ENCODE measurements around the gene SLX4IP.

Gene SLX4IP

DNA sequence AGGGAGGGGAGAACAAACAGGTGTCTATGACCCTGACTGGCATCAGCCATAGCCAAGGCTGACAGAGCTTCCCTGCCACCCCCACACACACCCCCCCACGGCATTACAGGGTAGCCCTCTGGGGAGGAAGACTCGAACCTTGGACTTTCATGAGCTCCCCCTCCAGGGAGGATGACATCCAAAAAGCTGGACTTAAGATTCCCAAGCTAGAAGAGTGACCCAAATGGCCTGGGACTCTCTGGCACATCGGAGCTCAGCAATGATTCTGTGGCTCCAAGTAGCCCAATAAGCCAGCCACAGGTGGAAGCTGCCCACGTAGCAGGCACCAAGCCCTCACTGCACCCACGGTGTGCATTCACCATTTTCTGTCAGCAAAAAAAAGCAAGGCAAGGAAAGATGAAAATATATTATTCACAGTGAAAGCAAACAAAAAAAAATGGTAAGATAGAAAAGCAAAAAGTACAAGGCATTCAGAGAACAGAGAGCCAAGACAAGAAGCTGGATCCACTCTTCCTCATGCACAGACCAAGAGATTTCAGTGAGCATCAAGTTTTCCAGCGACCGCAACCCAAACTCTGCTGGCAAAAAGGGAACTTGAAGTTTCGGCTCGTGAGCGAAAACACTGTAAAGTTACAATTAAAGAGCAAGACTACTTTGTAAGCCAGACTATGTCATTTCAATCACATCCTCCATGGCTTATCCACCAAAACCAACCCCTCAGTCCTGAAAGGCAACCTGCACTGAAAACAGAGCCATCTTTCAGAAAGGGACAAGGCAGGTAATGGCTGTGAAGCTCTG, 227.8 kb downstream of the SLX4IP start:
- no peak for FAIRE-seq
- TF ChIP-seq POLR2A (IDR thresholded peaks at IDR 0.05; ENCODE audit: low read depth, low read length): no peak
- DNase-seq (ENCODE audit: insufficient read length, low spot score): no peak

DNA sequence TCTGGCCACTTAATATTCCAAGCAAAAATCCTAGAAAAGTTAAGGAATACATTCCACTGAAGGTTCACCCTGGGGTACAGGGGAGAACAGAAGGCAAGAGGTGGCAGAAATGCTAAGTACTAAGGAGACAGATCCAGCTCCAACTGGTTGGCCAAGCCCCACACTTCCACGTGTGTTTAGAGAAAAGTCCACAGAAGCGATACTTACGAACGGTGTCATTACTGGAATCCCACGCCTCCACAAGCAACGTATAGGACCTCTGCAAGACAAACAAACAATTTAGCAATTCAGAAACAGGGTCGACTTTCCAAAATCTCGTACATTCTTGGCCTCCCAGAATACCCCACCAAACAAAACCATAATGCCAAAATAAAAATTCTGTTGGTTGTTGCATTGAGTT, 228.7 kb downstream of the SLX4IP start:
- FAIRE-seq (no peak), DNase-seq (ENCODE audit: insufficient read length, low spot score) (no peak)
- no peak for TF ChIP-seq POLR2A (IDR thresholded peaks at IDR 0.05; ENCODE audit: low read depth, low read length)

DNA sequence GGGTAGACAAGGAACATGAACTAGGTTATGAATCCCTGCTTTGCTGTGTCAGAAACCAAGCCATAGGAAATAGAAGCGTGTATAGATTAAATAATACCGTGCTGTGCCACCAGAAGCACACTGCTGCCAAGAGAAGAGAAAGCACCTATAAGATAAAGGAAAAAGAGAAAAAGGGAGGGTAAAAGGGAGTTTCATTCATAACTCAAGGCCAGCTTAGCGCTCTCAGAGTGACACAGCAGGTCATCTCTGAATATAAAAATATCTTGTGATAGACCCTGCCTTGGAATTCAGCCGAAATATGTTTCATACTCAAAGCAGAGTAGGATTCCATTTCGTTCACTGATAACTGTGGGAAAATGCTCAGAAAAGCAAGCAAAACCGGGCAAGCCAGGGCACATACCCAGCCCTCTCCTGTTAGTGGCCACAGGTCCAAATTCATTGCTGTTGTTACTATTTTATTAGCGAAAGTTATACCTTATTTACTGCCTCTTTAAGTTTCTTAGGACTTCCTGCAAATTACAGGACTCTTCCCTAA, 230.0 kb downstream of the SLX4IP start:
- FAIRE-seq: no peak
- no peak for TF ChIP-seq POLR2A (IDR thresholded peaks at IDR 0.05; ENCODE audit: low read depth, low read length)
- no peak for DNase-seq (ENCODE audit: insufficient read length, low spot score)

DNA sequence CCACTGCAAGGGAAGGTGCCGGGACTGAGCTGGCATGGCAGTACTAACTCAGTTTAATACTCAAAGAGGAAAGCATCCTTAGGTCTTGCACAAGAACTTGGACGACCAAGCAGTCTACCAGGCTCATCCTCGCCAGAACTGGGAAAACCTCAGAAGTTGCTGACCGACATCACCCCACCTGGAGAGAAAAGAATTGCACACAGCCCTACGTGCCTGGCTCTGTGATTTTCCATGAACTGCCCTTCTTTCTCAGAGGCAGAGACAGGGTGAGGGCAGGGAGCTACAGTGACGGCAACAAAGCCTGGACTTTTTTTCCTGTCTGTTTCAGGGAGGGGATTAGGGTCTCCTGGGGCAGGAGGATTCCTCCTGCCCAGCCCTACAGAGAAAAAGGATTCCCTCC, 230.7 kb downstream of the SLX4IP start:
- DNase-seq (ENCODE audit: insufficient read length, low spot score) (no peak), FAIRE-seq (no peak)
- no peak for TF ChIP-seq POLR2A (IDR thresholded peaks at IDR 0.05; ENCODE audit: low read depth, low read length)

DNA sequence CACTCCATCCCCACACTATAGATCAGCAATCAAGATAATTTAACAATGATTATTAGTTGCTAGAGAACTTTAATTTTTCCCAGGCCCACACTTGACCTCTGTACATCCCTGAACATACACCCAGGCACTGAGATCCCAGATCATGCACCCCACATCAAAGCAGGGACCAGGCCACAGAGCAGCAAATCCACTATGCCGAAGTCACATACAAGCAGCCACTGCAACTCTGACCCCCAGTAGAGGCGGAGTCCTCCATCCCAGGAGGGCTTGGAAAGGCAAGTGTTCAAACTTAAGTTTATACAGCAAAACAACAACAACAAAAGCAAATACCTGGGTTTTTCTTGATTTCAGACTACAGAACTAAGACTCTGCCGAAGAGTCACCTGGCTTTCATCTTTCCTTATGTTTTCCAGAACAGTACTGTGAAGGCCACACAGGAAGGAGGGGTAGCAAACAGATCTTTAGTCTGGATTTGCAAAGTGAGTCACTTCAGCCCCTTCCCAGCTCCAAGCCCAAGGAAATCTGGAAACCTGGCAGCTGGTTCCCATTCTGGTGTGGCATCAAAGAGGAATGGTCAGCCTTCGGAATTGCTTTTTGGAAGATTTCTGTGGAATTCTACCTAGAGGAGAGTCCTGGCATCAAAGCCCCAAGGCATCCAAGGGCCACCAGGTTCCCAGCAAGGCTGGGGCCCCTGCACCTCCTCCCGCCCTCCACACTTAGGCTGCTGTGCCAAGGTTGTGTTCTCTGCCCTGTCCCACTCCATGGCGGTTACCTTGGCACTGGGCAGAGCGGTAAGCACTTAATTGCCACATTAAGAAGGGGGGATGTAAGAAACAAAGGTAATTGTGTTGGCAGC, 231.3 kb downstream of the SLX4IP start:
- DNase-seq (ENCODE audit: insufficient read length, low spot score) (no peak), FAIRE-seq (no peak)
- TF ChIP-seq POLR2A (IDR thresholded peaks at IDR 0.05; ENCODE audit: low read depth, low read length): no peak

DNA sequence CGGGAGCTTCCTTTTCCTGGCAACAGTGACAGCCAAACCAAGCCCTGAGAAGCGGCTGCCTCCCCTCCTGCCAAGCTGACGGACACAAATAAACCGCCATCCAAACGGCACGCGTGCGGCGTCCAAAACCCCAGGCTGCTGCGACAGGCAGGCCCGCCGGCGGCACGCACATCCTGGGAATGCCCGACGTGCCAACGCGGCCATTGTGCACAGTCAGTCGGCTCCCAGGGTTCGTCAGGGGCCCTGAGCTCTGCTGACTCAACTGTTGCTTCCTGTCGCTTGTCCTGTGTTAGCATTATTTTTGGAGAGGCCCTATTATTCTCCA, 231.9 kb downstream of the SLX4IP start:
- TF ChIP-seq POLR2A (IDR thresholded peaks at IDR 0.05; ENCODE audit: low read depth, low read length): no peak
- FAIRE-seq (no peak), DNase-seq (ENCODE audit: insufficient read length, low spot score) (no peak)

DNA sequence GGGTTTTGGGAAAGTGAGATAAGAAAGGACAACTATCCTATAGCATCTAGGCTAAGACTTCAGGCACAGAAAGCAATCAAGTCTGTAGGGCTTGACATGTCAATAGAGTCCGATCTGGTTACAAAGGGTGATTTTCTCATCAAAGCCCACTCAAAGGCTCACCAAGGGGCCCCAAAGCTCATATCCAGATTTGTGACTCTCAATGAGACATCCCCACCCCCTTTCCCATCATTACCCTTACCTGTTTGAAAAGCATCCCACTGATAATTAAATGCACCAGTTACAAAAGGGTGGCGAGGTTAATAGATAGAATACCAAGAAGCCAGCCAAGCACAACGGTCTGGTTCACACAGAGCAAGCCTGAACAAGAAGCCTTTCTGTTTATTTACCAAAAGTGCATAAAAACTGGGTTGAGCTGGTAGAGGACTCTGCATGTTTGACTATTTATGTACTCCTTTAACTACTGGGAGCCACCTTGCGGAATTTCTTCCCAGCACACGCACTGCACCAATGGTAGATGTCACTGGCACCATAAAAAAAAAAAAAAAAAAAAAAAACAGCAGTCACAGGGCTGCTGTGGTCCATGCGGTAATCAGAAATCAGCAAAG, 232.6 kb downstream of the SLX4IP start:
- DNase-seq (ENCODE audit: insufficient read length, low spot score): no peak
- TF ChIP-seq POLR2A (IDR thresholded peaks at IDR 0.05; ENCODE audit: low read depth, low read length): no peak
- no peak for FAIRE-seq

DNA sequence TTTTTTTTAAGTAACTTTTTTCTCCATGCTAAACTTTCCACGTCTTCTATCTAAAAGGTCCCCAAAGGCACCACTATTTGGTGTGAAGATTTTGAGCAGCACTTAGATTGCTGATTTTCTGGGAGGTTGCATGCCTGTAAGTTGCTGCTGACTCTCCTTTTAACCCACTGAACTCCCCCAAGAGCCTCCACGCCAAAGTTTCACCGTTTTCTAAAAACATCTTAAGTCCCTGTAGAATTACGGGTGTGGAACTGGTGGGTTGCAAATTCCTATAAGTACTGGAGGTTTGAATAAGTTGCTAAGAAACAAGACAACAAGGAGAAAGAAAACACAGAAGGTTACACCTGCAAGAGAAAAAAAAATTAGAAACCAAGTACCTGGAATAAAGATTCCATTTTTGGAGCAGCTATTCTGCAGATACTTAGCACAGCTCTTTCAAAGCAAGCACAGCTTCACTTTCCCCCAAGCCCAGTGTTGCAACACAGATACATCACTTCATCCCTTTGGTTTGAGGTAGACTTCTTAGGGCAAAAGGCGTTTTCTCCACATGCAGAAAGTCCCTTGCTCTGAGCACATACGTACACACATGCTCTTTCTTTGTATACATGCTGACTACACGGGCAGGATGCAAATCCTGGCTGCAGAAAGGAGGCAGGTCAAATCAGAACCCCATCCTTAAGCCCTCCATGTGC, 233.7 kb downstream of the SLX4IP start:
- DNase-seq (ENCODE audit: insufficient read length, low spot score) (no peak), FAIRE-seq (no peak)
- no peak for TF ChIP-seq POLR2A (IDR thresholded peaks at IDR 0.05; ENCODE audit: low read depth, low read length)

DNA sequence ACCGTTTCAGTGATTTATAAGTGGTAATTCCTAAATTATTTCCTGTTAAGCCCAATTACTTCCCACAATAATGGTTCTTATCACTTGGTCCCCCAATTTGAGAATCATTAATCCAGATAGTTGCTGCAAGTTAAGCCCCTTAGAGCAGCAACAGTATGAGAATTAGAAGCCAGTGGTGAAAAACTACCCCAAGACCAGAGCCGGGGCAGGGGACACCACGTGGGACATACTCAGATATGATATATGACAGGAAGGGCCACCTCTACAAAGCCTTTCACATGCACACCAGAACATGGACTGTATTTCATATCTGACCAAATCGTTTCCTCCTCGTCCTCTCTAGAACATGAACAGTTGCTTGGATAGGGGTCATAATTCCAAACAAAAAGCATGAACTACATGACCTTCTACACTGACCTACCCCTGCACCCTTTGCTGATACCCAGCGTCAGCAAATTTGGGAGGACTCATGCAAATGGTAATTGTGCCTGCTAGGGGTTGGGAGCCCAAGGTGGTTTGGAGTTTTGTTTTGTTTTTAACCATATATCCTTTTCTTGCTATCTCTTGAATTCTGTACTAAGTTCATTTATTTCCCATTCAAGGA, 234.8 kb downstream of the SLX4IP start:
- no peak for TF ChIP-seq POLR2A (IDR thresholded peaks at IDR 0.05; ENCODE audit: low read depth, low read length)
- no peak for FAIRE-seq
- DNase-seq (ENCODE audit: insufficient read length, low spot score): no peak

DNA sequence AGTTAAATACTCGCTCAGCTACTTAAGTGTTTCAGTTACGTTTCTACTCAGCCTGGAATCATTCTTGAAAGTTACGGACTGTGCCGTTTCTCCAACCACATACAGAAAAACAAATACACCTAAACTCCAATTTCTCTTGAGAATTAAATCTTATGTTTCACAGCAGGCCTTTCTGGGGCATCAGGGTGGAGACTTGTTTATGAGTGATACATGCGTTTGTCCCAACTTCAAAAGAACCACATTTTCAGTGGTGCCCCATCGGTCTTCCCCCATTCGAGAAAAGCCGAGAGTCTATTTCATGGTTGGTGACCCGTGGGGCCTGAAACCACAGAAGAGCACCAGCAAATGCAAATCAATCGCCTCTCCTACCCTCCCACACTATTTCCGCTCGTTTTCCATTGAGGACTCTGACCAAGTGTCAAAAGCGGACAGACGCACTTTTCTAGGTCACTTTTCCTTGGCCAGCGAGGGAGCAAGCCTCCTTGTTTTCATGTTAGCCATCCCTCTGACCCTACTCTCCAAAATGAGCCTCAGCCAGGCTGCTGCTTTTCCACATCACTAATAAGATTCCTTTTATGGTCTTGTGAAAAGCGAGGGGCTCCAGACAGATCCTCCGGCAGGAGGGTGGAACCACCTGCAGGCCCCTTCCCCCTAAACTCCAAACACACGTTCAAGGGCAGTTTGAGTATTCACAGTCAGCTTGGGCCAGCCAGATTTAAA, 235.6 kb downstream of the SLX4IP start:
- no peak for TF ChIP-seq POLR2A (IDR thresholded peaks at IDR 0.05; ENCODE audit: low read depth, low read length)
- DNase-seq (ENCODE audit: insufficient read length, low spot score): no peak
- no peak for FAIRE-seq

DNA sequence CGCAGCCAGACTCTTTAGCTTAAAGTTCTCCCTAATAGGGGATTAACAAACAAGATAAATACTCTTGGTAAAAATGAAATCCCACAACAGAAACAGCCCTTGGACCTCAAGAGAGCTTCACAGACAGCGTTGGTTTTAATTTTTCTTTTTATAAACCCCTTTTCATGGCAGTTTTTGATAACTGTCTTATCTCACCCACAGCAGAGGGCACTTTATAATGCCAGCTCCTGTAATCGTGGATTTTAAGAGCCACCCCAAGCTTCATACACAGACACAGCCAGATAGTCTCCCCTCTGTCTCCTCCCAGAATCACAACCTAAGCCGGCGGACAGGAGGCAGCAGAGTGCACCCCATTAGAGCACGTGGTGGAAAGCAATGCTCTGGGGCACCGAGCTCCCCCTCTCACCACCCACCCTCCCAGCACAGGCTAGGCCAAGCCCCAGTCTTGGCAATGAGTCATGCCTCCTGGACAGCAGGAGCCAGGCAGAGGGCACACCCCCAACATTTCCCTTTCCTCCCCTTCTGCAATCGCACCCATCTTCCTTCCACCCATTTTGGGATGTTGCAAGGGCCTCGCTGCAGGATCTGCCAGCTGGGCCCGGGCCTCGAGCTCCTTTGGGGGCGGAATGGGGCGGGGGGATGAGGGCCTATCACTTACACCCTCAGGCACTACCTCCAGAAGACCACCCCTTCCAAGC, 236.3 kb downstream of the SLX4IP start:
- FAIRE-seq (peak; percentile 67), DNase-seq (ENCODE audit: insufficient read length, low spot score) (peak; percentile 98)
- peak; percentile 31; the same call in 1 of the 2 replicates for TF ChIP-seq POLR2A (IDR thresholded peaks at IDR 0.05; ENCODE audit: low read depth, low read length)

DNA sequence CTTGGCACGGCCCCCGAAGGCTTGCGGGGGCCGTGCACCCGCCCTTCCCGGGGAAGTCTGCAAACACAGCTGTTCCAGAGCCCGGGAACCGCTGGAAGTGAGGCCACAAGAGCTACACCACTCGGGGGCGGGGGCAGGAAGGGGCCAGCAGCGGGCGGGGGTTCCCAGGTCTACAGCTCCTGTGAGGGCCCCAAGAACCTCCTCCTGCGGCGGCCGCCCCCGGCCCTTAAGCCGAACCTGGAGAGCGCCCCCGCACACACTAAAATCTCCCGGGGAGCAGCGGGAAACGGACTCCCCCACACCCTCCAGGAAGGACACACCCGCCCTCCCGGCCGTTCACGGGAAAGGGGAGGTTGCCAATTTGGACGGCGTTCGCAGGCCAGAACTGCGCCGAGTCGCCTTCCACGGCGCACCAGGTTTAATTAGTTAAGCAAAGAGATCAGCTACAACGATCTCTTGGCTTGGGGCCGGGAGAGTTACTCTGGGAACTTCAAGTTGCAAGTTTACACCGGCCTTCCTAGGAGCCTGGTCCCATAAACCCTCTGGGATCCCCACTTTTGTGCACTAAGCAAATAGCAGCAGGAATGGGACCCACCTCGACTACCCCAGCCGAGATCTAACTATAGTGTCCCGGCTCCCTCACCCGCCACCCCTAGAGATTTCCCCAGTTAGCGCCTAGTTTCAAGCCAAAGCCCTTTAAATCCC, 237.0 kb downstream of the SLX4IP start:
- 0 out of 2 replicates have a peak, but pooled peaks have one; percentile 22 for TF ChIP-seq POLR2A (IDR thresholded peaks at IDR 0.05; ENCODE audit: low read depth, low read length)
- DNase-seq (ENCODE audit: insufficient read length, low spot score) (peak; percentile 54), FAIRE-seq (no peak)

All from H54 (cell line).